ENCODE results near the gene POLR2E. TPM values are rescaled to one million over a fixed set of nuclear protein-coding genes. Genes with fewer than 3 reads are reported as not detected.
A peak's percentile ranks its signal among the peaks of the same experiment; 100 is the strongest.

POLR2E gene
- total RNA-seq, 6 donors from 2014 or later = 50.0 to 176 (median 103) TPM

DNA sequence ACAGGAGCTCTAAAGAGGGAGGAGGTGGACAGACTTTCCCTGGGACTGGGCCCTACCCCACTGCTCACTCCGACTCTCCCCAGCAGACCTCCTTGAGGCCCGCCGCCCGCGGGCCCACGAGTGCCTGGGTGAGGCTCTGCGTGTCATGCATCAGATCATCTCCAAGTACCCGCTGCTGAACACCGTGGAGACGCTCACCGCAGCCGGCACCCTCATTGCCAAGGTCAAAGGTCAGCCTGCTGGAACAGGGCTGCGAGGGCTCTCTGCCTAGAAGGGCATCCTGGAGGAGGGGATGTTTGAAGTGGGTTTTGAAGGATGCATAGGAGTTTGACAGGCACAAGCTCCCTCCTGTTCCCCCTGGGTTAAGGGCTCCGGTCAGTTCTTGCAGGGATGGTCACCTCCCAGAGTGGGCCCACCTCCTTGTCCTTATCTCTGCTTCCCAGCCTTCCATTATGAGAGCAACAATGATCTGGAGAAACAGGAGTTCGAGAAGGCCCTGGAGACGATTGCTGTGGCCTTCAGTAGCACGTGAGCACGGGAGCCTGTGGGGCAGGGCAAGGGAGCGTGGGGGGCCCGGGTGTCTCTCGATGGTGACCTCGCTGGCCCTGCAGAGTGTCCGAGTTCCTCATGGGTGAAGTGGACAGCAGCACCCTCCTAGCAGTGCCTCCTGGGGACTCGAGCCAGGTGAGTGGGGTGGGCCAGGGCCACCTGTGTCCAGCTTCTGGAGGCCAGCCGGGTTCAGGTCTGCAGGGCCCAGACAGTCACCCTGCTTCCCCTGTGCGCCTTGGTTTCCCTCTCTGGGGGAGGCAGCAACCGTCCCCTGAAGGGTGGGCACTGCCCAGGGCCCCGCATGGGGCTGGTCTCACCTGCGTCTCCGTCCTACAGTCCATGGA, 21.9 kb downstream of the POLR2E start:
- Histone ChIP-seq H3K27me3 (peaks cover 0 to 6% (median 0%) of the 10 kb centered on the region in 4 donors), H3K9me3 (no peaks in the 10 kb centered on the region), H3K4me3 (peak overlapping the region in 1 of 4 donors; percentile 41), H3K4me1 (peaks cover 62 to 94% (median 70%) of the 10 kb centered on the region in 4 donors), H3K36me3 (peaks cover 0 to 30% (median 16%) of the 10 kb centered on the region in 4 donors), H3K27ac (peak overlapping the region in 2 of 4 donors; percentile 74 to 80)
- ATAC-seq (ENCODE audit: low FRiP score in 2 of 2) (no peak), DNase-seq (peak in 1 of 2 donors; percentile 80)
- TF ChIP-seq, protein P1, sequence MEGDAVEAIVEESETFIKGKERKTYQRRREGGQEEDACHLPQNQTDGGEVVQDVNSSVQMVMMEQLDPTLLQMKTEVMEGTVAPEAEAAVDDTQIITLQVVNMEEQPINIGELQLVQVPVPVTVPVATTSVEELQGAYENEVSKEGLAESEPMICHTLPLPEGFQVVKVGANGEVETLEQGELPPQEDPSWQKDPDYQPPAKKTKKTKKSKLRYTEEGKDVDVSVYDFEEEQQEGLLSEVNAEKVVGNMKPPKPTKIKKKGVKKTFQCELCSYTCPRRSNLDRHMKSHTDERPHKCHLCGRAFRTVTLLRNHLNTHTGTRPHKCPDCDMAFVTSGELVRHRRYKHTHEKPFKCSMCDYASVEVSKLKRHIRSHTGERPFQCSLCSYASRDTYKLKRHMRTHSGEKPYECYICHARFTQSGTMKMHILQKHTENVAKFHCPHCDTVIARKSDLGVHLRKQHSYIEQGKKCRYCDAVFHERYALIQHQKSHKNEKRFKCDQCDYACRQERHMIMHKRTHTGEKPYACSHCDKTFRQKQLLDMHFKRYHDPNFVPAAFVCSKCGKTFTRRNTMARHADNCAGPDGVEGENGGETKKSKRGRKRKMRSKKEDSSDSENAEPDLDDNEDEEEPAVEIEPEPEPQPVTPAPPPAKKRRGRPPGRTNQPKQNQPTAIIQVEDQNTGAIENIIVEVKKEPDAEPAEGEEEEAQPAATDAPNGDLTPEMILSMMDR (IDR thresholded peaks at IDR 0.05) = no peak
- TF ChIP-seq POLR2A (IDR thresholded peaks at IDR 0.05) (no peak), POLR2AphosphoS5 (IDR thresholded peaks at IDR 0.05) (no peak), EP300 (IDR thresholded peaks at IDR 0.05) (no peak)
- 74 to 97% methylated on average over 2 to 30 of the region's 30 CpGs for WGBS, 2 donors

DNA sequence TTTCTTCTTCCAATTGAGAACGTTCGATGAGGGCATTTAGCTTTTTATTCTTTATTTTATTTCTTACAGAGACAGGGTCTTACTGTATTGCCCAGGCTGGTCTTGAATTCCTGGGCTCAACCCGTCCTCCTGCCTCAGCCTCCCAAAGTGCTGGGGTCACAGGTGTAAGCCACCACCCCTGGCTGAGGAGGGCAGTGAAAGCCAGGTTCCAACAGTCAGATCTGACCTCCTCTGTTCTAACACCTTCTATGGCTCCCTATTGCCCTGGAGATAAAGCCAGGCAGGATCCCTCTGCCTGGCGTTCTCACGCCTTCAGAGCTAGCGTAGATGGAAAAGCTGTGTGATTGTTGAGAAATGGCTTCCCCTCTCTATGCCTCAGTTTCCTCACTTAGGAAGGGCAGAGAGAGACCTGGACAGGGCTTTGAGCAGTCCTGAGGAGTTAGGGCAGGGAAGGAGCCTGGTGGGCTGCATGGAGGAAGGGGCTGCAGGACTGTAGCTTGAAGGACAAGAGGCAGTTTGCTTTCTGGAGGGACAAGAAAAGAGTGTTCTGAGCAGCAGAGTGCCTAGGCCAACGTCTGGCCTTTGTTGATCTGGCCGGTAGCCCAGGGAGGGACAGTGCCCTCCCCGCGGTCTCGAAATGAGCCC, 22.7 kb downstream of the POLR2E start:
- Histone ChIP-seq H3K27me3 (peaks cover 0 to 6% (median 0%) of the 10 kb centered on the region in 4 donors), H3K27ac (peak overlapping the region in 1 of 4 donors; percentile 40), H3K9me3 (no peaks in the 10 kb centered on the region), H3K4me1 (peaks cover 67 to 98% (median 71%) of the 10 kb centered on the region in 4 donors), H3K4me3 (no peak overlapping the region), H3K36me3 (peaks cover 0 to 25% (median 14%) of the 10 kb centered on the region in 4 donors)
- whole genome bisulfite sequencing, 2 donors = 85 to 93% methylated on average over 11 of the region's 11 CpGs
- DNase-seq = no peak
- ATAC-seq (ENCODE audit: low FRiP score in 2 of 2) = no peak
- TF ChIP-seq POLR2AphosphoS5 (IDR thresholded peaks at IDR 0.05) = no peak
- no peak for TF ChIP-seq POLR2A (IDR thresholded peaks at IDR 0.05)
- TF ChIP-seq, protein P1 (IDR thresholded peaks at IDR 0.05) = no peak

DNA sequence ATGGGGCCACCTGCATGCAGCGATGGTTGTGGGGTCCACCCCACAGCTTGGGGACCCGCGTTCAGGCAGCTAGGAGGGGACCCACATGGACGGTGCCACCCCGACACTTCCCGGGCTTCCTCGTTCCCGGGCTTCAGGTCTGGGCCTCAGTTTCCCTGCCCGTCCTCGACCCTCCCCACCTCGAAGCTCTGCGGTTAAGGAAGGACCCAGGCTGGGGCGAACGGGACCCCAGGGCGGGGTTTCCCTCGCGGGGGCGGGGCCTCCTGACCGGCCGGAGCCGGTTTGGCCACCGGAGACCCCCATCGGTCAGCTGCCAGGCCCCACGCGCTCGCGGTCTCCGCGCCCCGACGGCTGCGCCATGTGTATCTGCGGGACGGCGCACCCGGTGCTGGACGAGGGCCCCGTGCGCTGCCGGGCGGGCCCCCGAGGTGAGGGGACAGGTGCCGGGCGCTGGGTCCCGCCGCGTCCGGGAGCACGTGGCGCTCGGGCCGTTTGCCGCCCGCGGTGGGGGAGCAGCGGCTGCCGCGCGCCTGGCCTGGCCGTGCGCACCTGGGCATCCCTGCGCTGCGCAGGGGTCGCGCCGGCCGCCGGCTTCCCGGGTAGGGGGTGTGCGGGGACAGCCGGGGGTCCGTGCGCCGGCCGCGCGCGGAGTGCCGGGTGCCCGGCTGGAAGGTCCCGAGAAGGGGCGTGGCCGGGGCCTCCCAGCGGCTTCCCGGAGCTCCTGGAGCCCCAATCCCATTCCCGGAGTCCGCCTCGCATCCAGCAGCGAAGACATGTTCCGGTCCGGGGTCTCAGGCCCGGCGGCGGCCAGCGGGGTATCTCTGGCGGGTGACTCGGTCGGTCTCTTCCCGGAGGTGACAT, 24.0 kb downstream of the POLR2E start:
- Histone ChIP-seq H3K36me3 (peaks cover 0 to 25% (median 14%) of the 10 kb centered on the region in 4 donors), H3K27me3 (peaks cover 0 to 9% (median 0%) of the 10 kb centered on the region in 4 donors), H3K4me3 (no peak overlapping the region), H3K9me3 (no peaks in the 10 kb centered on the region), H3K4me1 (peaks cover 69 to 99% (median 71%) of the 10 kb centered on the region in 4 donors), H3K27ac (peak overlapping the region in 2 of 4 donors; percentile 21 to 91)
- TF ChIP-seq POLR2A (IDR thresholded peaks at IDR 0.05) (no peak), POLR2AphosphoS5 (IDR thresholded peaks at IDR 0.05) (no peak), EP300 (IDR thresholded peaks at IDR 0.05) (no peak)
- TF ChIP-seq, protein P1 (IDR thresholded peaks at IDR 0.05) = no peak
- DNase-seq (peak in 1 of 2 donors; percentile 87), ATAC-seq (ENCODE audit: low FRiP score in 2 of 2) (no peak)
- 55 to 59% methylated on average over 33 to 83 of the region's 99 CpGs for WGBS, 2 donors

DNA sequence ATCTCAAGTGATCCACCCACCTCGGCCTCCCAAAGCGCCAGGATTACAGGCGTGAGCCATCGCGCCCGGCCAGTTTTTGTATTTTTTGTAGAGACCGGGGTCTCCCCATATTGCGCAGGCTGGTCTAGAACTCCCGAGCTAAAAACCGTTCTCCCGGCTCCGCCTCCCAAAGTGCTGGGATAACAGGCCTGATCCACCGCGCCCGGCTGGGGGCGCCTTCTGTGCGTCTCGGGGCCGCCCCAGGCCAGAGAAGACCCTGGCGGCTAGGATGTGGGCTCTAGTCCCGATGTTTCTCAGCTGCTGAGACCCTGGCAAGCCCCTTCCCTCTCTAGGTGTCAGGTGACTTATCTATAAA, 24.6 kb downstream of the POLR2E start:
- ATAC-seq (ENCODE audit: low FRiP score in 2 of 2) = no peak
- Histone ChIP-seq H3K27me3 (peaks cover 0 to 9% (median 0%) of the 10 kb centered on the region in 4 donors), H3K36me3 (peaks cover 0 to 25% (median 14%) of the 10 kb centered on the region in 4 donors), H3K4me3 (no peak overlapping the region), H3K4me1 (peaks cover 69 to 99% (median 73%) of the 10 kb centered on the region in 4 donors), H3K27ac (peak overlapping the region in 2 of 4 donors; percentile 21 to 91), H3K9me3 (no peaks in the 10 kb centered on the region)
- peak in 1 of 2 donors; percentile 69 for DNase-seq
- TF ChIP-seq POLR2A (IDR thresholded peaks at IDR 0.05) (no peak), POLR2AphosphoS5 (IDR thresholded peaks at IDR 0.05) (no peak), EP300 (IDR thresholded peaks at IDR 0.05) (no peak)
- TF ChIP-seq, protein P1 (IDR thresholded peaks at IDR 0.05) = no peak
- 64 to 86% methylated on average over 19 of the region's 21 CpGs for WGBS, 2 donors

All from upper lobe of left lung (tissue), 6 donors.